ENCODE data around the gene TRAF1.

The TRAF1 gene

DNA sequence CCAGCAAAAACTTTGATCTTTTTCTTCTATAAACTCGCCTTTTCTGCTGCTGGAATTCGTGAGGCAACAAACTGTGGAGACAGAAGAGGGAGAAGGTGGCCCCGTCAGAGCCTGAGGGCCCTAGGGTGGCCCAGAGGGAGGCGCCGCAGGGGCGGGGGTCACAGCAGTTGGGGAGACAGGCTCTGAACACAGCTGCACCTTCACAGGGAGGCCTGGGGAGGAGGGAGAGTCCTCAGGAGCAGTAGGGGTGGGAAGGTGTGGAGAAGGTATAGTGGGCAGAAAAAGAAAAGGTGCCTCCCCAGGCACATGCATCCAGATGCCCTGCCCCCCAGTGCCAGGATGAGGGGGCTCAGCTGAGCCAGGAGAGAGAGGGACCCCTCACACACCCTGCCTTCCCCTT is 64.7 kb downstream of the TRAF1 start:
- Histone ChIP-seq H3F3A (ENCODE audit: low read depth) (no peaks in the 10 kb centered on the region), H3K27me3 (ENCODE audit: insufficient read depth, low read length, poor library complexity, severe bottlenecking) (no peaks in the 10 kb centered on the region), H4K20me1 (ENCODE audit: insufficient read depth, low read length, poor library complexity, severe bottlenecking) (peaks cover 2% of the 10 kb centered on the region), H3K36me3 (ENCODE audit: insufficient read depth, low read length) (peaks cover 95% of the 10 kb centered on the region), H3K79me2 (ENCODE audit: insufficient read depth, low read length) (peaks cover 32% of the 10 kb centered on the region; the same call in 1 of the 2 replicates), H2AFZ (ENCODE audit: low read length) (no peak overlapping the region), H3K9me2 (replicated peaks; ENCODE audit: low read depth, low read length) (no peaks in the 10 kb centered on the region), H3K9me3 (ENCODE audit: insufficient read depth, low read depth, low read length) (no peaks in the 10 kb centered on the region), H3K4me2 (ENCODE audit: low read depth, low read length, poor library complexity, severe bottlenecking) (no peak overlapping the region), H3K4me3 (ENCODE audit: low read length, poor library complexity, severe bottlenecking) (no peak overlapping the region), H3K4me1 (ENCODE audit: insufficient read depth, low read length, poor library complexity, severe bottlenecking) (peaks cover 6% of the 10 kb centered on the region), H3K9ac (ENCODE audit: low read depth, low read length, poor library complexity, severe bottlenecking) (no peak overlapping the region)
- TF ChIP-seq CTCF (conservative IDR thresholded peaks at IDR 0.05; ENCODE audit: low read length) (peak; percentile 14; the same call in 1 of the 2 replicates), EZH2phosphoT487 (IDR thresholded peaks at IDR 0.05; ENCODE audit: borderline replicate concordance) (no peak)

DNA sequence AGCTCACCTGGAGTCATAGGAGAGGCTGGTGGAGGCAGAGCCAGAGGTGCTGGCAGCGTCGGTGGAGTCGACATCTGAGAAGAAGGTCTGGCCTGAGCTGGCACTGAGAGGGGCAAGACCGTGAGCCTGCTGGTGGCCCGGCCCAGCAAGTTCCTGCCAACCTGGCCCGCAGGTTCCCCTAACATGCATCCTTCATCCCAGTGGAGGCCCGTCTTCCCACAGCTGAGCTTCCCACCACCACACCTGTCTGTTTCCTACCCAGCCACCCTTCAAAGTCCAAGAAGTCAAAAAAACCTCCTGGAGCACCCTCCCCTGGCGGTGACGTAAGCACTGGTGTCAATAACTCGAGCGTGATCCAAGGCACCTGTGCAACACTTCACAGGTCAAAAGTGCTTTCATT is 66.5 kb downstream of the TRAF1 start:
- no peak for TF ChIP-seq CTCF (conservative IDR thresholded peaks at IDR 0.05; ENCODE audit: low read length)
- TF ChIP-seq EZH2phosphoT487 (IDR thresholded peaks at IDR 0.05; ENCODE audit: borderline replicate concordance) = no peak
- Histone ChIP-seq H3K4me1 (ENCODE audit: insufficient read depth, low read length, poor library complexity, severe bottlenecking) (no peaks in the 10 kb centered on the region), H4K20me1 (ENCODE audit: insufficient read depth, low read length, poor library complexity, severe bottlenecking) (no peaks in the 10 kb centered on the region), H3K9me3 (ENCODE audit: insufficient read depth, low read depth, low read length) (no peaks in the 10 kb centered on the region), H3K4me2 (ENCODE audit: low read depth, low read length, poor library complexity, severe bottlenecking) (no peak overlapping the region), H2AFZ (ENCODE audit: low read length) (no peak overlapping the region), H3F3A (ENCODE audit: low read depth) (no peaks in the 10 kb centered on the region), H3K36me3 (ENCODE audit: insufficient read depth, low read length) (peaks cover 84% of the 10 kb centered on the region), H3K27me3 (ENCODE audit: insufficient read depth, low read length, poor library complexity, severe bottlenecking) (no peaks in the 10 kb centered on the region), H3K4me3 (ENCODE audit: low read length, poor library complexity, severe bottlenecking) (no peak overlapping the region), H3K9me2 (replicated peaks; ENCODE audit: low read depth, low read length) (no peaks in the 10 kb centered on the region), H3K9ac (ENCODE audit: low read depth, low read length, poor library complexity, severe bottlenecking) (no peak overlapping the region), H3K79me2 (ENCODE audit: insufficient read depth, low read length) (peaks cover 15% of the 10 kb centered on the region; the same call in 1 of the 2 replicates)

DNA sequence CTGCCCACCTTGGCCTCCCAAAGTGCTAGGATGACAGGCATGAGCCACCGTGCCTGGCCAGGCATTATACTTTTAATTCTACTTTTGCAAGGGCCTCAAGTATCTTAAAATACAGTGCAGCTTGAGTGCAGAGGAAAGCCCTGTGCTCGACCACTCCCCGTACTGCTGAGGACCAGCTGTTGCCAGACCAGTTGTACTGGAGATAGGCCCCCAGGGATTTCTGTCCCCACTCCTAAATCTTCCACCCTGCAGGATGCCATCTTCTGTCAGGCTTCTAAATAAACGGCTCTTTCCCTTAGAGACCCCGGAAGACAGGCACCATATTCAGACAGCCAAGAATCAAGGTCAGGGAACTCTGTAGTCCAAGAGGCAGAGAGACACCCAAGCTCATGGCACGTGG is 67.2 kb downstream of the TRAF1 start:
- no peaks in the 10 kb centered on the region for H3F3A ChIP-seq (ENCODE audit: low read depth)
- no peaks in the 10 kb centered on the region for H3K9me3 ChIP-seq (ENCODE audit: insufficient read depth, low read depth, low read length)
- H3K79me2 ChIP-seq (ENCODE audit: insufficient read depth, low read length) = peaks cover 14% of the 10 kb centered on the region; the same call in 1 of the 2 replicates
- no peak overlapping the region for H3K4me2 ChIP-seq (ENCODE audit: low read depth, low read length, poor library complexity, severe bottlenecking)
- no peaks in the 10 kb centered on the region for H3K4me1 ChIP-seq (ENCODE audit: insufficient read depth, low read length, poor library complexity, severe bottlenecking)
- H3K27me3 ChIP-seq (ENCODE audit: insufficient read depth, low read length, poor library complexity, severe bottlenecking) = no peaks in the 10 kb centered on the region
- peaks cover 81% of the 10 kb centered on the region for H3K36me3 ChIP-seq (ENCODE audit: insufficient read depth, low read length)
- H3K9ac ChIP-seq (ENCODE audit: low read depth, low read length, poor library complexity, severe bottlenecking) = no peak overlapping the region
- H2AFZ ChIP-seq (ENCODE audit: low read length) = no peak overlapping the region
- no peaks in the 10 kb centered on the region for H3K9me2 ChIP-seq (replicated peaks; ENCODE audit: low read depth, low read length)
- TF ChIP-seq EZH2phosphoT487 (IDR thresholded peaks at IDR 0.05; ENCODE audit: borderline replicate concordance) (no peak), CTCF (conservative IDR thresholded peaks at IDR 0.05; ENCODE audit: low read length) (no peak)
- H4K20me1 ChIP-seq (ENCODE audit: insufficient read depth, low read length, poor library complexity, severe bottlenecking) = no peaks in the 10 kb centered on the region
- no peak overlapping the region for H3K4me3 ChIP-seq (ENCODE audit: low read length, poor library complexity, severe bottlenecking)
